Vagina (tissue), 2 donors: ENCODE measurements around the gene HNF1A.

ENCODE experiments used
- POLR2A ChIP-seq, 2 donors: fragments of 450-650 bp; IDR thresholded peaks; one replicate each; pipeline ENCODE4 v1.6.1; 2017; ENCODE audit warnings: antibody characterized with exemption in 2 of 2, mild to moderate bottlenecking in 2 of 2, moderate library complexity in 2 of 2
- POLR2AphosphoS5 ChIP-seq, 2 donors: sonication (generic); formaldehyde crosslinking; IDR thresholded peaks; one replicate each; pipeline ENCODE4 v1.9.0; 2017; ENCODE audit warnings: antibody characterized with exemption in 2 of 2, mild to moderate bottlenecking in 2 of 2, low read depth in 1 of 2; ENCODE audit not compliant: insufficient read depth in 1 of 2
- TF ChIP-seq, protein P1 (sequence below), 3 experiments: fragments of 450-650 bp in 2 of 3; fragments of 200-600 bp in 1 of 3; sonication (generic) in 1 of 3; IDR thresholded peaks; one replicate each; pipeline ENCODE4 v1.5.1; 2017 to 2019; ENCODE audit warnings: antibody characterized with exemption in 3 of 3, mild to moderate bottlenecking in 2 of 3, moderate library complexity in 2 of 3

DNA sequence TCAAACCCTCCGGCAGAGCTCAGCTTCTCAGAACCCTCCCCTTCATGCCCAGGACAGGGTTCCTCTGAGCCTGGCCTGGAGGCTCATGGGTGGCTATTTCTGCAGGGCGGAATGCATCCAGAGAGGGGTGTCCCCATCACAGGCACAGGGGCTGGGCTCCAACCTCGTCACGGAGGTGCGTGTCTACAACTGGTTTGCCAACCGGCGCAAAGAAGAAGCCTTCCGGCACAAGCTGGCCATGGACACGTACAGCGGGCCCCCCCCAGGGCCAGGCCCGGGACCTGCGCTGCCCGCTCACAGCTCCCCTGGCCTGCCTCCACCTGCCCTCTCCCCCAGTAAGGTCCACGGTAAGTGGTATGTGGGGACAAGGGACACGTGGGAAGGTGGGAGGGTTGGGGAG, 15.7 kb downstream of the HNF1A start:
- no peak for TF ChIP-seq POLR2AphosphoS5 (IDR thresholded peaks at IDR 0.05; ENCODE audit: insufficient read depth in 1 of 2, low read depth in 1 of 2)
- TF ChIP-seq, protein P1, sequence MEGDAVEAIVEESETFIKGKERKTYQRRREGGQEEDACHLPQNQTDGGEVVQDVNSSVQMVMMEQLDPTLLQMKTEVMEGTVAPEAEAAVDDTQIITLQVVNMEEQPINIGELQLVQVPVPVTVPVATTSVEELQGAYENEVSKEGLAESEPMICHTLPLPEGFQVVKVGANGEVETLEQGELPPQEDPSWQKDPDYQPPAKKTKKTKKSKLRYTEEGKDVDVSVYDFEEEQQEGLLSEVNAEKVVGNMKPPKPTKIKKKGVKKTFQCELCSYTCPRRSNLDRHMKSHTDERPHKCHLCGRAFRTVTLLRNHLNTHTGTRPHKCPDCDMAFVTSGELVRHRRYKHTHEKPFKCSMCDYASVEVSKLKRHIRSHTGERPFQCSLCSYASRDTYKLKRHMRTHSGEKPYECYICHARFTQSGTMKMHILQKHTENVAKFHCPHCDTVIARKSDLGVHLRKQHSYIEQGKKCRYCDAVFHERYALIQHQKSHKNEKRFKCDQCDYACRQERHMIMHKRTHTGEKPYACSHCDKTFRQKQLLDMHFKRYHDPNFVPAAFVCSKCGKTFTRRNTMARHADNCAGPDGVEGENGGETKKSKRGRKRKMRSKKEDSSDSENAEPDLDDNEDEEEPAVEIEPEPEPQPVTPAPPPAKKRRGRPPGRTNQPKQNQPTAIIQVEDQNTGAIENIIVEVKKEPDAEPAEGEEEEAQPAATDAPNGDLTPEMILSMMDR (IDR thresholded peaks at IDR 0.05), result no peak
- TF ChIP-seq POLR2A (IDR thresholded peaks at IDR 0.05), result no peak
